ENCODE measurements around the gene NPAS3.

The NPAS3 gene

DNA sequence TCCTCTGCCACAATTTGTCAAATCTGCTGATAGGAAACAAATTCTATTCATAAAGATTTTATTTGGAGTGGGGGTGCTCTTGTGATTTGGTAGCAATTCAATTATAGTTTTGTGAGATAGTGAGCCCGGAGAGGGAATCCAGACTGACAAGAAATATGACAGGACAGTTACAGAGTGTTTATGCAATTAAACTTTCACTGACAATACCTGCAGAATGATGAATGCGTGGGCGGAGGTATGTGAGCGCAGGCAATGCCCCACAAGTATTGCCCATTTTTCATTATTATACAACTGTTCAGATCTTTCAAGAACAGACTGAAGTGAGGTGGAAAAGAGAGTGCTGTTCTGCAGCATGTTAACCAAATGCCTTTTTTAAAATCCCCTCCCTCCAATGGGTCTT is 753.2 kb downstream of the NPAS3 start:
- DNase-seq = no peak

DNA sequence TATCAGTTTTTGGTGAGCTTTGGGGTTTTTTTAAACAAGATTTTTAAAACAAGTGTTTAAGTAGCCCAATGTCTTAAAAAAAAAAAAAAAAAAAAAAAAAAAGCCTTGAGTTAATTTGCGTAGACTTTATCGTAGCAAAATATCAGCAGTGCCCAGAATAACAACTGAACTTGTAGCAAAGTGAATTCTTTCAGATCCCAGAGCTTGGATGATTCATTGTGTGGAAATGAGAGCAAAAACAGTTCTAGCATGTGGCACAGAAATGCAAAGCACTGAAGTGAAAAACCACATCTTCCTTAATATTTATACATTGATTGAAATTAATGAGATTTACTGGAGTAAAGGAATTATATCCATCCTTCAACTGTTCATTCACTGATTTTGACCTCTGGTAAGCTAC is 754.1 kb downstream of the NPAS3 start:
- no peak for DNase-seq

DNA sequence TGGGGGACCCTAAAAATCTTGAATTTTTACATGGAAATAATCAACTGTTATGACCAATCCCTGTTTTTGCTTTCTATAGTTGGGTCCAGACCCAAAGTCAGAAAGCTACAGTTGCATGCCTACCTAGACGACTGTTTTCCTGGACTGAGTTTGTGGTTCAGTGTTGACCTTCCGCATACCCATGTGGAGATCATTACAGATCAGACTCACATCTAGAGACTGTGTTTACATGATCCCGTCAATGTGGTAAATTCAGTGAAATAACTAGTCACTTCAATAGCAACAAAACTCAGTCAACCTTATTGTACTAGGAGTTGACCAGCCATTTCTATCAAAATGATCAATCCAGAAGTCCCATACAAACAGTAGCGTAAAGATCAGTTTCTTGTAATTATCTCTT is 754.6 kb downstream of the NPAS3 start:
- DNase-seq = no peak

DNA sequence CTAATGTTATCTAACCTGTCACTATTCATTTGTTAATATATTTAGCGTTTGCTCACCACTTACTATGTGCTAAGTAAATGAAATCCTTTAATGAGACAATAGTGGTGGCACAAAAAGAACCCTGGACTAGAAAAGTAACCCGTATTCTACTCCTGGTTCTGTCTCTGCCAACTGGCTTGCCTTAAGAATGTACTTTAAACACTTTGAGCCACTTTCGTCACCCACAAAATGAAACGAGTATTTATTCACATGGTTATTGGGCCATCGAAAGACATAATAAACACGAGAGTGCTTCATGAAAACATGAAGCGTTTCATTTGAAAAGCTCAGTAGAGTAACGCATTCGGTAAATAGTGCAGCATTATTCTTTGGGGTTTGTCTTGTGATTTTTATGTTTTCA is 757.5 kb downstream of the NPAS3 start:
- no peak for DNase-seq

DNA sequence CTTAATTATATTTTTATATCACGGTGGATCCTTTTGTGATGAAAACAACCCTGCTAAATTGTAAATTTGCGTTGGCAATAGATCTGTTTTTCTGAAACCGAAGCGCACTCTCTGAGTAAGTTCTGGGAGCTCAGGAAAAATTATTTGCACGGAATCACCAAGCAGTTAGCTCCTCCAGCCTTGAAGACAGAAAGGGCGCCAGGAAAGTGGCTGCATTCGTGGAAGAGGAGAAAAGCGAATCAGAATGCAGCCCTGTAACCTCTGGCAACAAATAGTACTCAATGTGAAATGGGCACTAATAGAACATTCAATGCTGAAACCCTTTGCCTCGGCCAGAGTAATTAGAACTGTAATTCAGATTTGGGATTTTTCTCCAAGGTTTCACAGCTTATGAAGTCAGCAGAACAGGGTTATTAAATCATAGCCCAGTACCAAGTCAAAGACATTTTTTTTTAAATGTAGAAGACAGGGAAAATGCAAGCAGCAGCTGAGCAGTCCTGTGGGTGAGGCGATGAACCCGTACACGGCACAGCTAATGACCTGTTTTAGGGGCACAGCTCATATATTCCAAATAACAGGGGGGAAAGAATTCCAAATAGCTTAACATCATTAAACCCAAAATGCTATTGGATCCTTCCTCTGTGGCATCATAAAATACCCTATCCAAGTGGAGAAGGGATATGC is 760.8 kb downstream of the NPAS3 start:
- no peak for DNase-seq

DNA sequence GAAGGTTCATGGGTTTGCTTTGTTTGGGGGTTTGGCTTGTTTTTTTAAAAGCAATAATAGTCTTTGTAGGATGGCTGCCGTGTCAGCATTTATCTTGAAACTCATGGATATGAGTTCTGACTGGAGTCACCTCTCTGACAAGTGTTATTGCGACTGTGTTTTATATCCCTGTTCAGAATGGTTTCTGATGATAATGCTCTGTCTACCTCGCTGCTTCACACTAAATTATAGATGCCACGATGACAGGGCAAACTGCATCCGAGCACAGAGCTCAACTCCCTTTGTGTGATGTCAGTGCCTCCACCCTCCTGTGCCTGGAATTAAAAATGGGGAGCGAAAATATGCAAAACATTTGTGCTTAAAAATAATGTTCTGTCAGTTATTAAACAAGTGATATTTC is 761.4 kb downstream of the NPAS3 start:
- DNase-seq = no peak

DNA sequence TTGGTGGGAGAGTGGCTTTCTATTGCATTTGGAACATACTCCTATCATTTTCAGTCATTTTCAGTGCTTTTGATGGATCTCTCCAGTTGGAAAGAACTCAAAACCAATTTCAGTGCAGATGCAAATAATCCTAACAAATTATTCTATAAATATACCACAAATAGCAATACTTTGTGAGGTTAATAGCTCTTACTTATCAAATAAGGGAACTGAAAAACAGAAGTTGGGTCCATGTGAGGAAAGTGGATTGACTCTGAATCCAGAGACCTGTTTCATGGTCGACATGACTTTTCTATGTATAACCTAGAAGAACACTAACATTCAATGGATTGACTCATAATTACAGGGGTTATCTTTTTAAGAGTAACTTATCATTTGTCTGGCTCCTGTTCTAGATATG is 763.6 kb downstream of the NPAS3 start:
- DNase-seq = no peak

DNA sequence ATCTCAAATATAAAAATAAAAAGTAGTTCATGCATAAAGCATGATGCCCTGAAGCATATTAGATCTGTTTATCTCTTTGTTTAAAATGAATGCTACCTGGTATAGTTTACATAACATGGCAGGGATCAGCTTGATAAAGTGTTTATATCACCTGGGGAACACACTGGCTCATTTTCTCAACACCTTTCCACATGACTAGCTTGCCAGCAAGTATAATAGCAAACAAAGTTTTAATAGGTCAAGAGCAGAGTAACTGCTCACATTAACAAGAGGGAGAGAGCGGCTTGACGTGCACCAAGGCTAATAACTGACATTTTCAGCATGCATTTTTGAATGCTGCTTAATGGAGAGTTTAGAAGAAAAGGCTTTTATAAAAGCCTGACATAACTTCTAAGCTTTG is 765.8 kb downstream of the NPAS3 start:
- no peak for DNase-seq

DNA sequence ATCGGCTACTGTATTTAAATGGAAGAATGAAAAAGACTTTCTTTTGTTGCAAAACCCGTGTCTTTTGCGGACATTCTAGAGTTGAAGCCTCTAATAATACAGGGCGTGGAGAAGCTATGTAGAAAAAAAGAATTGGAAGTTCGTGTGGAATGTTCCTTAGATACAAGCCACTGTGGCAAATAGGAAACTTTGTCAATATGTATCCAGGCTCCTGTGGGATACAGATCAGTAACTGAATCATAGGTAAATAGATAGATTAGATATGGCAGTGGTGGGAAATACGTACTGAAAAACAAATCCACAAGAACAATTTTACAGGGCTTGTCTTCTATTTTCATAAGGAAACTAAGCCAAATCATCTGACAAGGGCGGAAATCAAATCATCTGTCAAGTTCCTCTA is 766.8 kb downstream of the NPAS3 start:
- no peak for DNase-seq

DNA sequence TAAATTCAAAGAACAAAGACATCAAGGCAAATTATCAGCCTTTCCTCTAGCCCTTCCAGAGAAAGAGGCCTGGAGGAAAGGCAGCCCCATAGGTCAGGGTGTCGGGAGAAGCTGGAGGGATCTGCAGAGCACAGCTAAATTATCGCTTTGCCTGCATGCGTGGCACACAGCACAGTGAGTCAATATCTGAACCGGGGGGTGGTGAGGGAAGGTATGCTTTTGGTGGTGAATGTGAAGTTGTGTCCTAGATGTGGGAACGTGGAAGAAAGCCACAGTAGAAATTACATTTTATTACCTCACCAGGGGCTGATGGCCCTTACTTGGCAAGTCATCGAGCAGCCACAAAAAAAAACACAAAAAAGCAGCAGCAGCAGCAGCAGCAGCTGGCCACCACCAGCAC is 769.0 kb downstream of the NPAS3 start:
- DNase-seq = no peak

DNA sequence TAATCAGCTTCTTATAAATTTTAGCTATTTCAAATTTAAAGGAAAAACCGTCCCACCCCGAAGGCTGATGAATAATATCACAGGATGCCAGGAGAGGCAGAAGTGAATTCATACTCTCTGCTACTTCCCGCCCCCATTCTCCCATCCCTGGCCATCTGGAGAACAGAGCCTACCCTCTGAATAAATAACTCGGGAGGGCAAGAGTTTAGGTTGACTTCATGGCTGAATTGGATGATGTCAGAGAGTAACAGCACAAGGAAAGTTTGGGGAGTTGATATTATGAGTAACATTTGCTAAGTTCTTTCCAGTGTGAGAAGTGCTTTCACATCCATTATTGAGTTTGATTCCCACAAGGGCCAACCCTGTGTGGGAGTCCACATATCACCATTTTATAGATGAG is 770.6 kb downstream of the NPAS3 start:
- DNase-seq = no peak

DNA sequence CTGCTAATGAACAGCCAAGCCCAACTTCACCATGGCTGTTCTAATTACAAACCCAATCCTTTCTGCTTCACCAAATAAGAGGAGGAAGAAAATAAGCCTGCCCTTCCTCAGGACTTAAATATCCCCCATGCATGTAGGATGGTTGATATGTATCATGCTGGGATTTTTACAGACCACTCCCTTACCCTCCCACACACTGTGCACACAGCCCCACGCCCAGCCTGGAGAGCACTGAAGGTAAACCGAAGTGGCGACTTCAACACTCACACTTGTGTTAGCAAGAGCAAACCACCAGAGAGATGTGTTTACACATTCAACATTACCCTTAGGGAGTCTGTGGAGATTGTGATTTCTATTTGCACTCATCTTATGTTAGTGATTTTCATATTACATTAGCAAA is 771.0 kb downstream of the NPAS3 start:
- no peak for DNase-seq

DNA sequence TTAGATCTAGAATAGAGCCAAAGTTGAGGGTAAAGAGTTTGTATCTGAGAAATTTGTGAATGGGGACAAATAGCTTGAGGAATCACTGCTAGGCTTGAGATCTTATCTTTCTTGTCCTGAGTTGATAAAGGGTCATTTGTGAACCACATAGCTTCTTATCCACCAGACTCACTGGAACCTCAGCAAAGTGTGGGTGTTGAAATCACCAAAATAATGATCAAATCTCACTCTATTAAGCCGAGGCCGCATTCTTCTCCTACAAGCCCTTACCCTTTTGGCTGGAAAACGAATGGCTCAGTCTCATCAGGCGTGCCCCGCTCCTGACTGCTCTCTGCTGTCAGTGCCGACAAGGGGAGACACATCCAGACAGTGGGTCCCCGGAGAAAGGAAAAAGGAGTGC is 771.6 kb downstream of the NPAS3 start:
- no peak for DNase-seq

DNA sequence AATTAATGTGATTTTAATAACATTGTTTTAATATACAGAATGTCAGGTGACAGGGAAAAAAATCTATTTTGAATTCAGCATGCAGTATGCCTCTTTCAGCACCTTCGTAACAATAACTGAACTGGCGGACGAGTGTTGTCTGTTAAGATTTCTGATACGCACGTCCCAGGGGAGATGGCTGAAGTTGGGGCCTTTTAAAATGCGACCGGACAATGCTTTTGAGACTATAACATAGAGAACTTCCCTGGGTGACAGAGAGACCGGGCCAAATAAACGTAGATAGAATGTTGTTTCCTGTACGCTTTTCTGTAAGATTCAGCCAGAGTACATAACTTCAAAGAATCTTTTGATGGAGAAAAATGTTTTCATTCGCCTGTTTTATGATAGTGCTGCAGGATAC is 772.5 kb downstream of the NPAS3 start:
- DNase-seq = no peak

DNA sequence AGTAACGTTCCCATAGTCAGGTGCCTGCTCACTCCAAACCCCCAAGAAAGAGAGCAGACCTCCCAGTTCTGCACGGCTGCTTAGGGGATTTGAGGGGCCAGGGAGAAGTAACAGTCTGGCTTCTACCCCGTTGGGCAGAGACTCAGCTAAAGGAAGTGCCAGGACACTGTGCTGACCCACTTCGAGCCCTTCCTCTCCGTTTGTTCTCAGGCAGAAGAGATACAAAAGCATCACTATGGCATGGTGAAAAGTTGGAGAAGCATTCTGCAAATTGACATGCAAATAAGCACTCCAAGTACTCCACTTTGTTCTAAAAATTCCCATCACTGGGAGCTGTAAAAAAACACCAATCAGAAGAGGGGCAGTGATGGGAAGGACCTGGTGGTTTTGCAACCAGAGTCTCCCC is 773.1 kb downstream of the NPAS3 start:
- no peak for DNase-seq

DNA sequence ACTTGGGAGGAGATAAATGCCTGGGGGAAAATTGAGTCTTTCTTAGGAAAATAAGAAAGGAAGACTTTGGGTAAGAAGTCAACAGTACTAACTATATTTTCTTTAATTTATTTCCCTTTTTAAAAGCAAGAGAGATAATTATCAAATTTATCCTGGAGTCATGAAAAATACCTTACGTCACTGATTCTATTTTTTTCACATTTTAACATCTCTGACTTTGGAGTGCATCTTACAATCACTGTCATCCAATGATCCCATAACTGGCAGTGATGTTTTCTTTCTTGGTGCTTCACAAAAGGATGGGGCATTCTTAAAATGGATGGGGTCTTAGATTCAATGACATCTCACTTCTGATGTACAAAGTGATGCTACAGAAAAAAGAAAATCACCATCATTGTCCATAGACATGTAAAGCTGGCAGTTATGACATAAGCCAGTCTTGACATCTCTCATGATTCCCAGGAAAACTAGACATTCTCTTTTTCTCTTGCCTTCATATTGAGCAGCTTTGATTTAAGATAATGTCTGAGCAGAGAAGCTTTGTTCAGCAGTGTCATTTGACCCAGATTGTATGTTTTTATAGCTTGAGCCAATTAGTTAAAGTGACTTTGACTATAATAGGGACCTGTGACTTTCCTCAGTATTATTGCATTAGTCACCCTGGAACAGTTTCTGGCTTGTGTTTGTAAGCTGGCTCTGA is 776.0 kb downstream of the NPAS3 start:
- no peak for DNase-seq

DNA sequence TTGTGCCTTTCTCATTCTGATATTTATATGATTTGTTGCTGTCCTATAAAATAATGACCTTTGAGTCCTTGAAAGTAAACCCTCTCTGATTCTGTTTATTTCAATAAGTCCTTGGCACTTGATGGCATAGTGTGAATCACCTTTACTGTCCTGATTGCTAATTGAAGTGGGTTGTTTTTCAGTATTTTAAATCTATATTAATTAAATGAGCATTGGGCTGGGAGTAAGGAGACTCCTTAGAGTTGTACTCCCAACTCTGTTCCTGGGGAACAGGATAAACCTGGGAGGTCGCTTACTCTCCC is 776.5 kb downstream of the NPAS3 start:
- no peak for DNase-seq

DNA sequence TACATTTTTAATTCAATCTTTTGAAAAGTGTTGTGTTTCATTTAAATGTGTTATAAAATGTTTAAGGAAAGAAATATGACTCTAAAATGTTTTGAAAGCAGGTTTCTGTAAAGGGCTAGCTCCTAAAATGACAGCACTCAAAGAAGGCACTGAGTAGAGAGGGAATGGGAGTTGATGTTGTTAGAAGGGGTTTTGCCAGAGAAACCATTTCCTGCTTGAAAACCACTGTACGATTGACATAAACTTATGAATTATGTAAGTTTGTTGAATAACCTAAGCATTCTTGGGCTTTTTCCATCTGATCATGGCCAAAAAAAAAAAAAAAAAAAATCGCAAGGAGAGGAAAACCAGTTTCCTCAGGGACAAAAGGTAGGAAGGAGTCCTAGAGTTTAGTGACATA is 778.2 kb downstream of the NPAS3 start:
- DNase-seq = no peak

DNA sequence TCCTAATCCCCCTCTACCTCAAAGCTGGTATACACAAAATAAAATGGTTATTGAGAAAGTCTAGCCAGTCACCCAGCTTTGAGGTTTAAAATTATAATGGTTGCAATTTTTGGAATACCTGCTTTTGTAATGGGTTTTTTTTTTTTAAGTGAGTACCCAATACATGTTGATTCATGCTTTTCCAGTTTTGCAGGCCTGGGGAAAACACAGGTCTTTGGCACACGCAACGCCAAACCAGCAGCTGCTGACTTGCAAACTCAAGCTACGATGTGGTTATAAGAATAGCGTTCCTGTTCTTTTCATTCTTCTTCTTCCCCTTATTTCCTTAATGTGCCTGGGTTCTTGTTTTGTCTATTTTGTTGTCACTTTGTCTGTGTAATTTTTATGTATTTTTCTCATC is 779.2 kb downstream of the NPAS3 start:
- no peak for DNase-seq

DNA sequence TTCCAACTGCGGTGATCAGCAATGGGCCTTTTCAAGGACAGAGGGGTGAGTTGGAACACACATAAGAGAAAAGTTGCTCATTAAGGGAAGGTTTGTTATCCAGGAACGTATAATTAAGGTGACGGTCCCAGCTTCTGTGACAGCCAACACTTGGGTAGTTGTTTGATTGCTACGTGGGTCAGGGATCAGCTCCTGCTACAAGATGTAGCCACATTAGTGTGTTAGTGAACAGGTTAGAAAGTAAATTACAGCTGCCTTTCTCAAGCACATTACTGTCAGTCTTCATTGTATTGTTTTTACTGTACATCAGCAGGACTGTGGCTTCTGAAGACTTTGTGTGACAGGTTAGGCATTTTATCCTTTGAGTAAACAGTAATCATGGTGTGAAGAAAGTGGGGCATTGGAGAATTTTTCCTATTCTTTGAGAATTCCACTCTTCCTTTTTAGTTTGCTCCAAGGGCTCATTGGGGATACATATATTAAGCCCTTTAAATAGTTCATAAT is 781.7 kb downstream of the NPAS3 start:
- no peak for DNase-seq

DNA sequence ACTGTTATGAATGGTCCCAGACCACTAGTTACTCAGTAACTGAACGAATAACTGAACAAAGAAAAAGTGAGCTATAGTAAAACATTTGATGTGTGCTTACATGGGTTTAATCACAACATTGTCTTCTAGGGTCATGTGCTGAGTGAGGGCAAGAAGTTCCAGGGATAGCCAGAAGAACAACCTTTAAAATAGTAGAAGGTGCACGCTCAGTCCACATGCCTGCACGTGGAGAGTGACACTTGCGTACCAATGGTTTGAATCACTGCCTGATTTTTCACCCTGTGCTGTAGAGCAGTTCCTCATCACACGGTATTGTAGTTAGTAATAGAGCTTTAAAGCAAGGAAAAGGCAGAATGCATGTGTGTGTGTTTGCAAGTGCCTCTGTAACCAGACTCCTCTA is 788.0 kb downstream of the NPAS3 start:
- DNase-seq = no peak

DNA sequence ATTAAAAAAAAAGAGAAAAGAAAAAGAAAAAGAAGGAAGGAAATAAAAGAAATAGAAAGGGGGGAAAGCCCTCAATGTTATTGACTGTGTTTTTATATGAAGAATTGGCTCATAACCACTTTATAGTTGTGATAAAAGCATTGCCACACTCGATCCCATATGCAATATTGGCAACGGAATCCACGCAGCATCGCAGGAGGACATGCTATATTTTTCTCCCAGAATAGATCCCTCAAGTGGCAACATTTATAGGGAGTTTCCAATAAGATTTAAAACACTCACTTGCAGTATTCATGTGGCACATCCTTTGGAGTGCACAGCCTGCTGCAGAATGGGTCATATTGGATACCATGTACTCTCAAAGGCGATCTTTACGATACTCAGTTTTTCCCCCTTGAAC is 788.9 kb downstream of the NPAS3 start:
- no peak for DNase-seq

DNA sequence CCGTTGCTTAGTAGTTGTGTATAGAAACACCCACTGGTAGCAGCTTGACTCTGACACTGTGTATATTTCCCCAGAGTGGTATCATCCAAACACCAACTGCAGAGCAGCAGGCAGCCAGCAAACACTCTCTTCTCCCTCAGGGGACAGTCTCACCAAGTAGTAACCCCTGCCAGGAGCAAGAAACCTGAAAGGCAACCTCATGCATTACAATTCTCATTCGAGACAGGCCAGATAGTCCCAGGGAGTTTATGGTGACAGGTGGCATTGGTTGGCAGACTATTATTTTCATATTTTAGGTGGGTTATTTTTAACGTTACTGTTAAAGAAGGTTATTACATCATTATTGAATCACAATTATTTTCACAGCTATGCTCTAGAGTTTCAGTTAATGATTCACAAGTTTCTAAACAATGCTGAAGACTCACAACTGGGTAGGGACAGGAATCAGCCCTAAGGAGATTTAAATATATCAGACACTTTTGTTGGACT is 789.4 kb downstream of the NPAS3 start:
- no peak for DNase-seq

DNA sequence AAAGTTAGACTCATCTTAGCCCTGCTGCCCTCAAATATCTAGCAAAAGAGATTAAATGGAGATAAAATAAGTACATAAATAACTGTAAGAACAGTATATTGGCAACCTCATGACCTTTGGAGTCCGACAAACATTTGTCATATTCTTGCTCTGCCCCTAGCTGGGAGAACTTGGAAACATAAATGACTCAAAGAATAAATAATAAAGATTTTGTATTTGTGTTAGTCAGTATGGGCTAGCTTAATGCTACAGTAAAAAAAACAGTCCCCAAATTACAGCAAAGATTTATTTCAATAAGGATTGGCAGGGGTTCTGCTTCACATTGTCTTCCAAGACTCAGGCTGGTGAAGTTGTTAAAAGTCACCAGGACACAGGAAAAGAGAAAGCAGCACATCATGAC is 791.5 kb downstream of the NPAS3 start:
- no peak for DNase-seq

DNA sequence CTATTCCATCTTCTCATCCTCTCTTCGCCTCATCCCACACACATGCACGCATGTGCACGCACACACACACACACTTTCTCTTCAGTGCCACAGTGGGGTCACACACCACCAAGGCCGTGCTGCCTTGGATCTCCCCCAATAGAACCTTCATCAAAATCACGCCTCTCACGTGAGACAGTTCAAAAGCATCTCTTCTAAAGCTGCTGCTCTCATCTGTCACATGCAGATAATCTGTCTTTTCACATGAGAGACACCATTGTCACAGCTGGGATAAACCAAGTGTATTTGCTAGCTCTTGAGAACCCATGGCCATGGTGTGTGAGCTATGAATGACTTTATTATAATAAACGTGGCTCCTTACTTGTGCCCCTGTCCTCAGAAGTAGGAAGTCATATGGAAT is 793.5 kb downstream of the NPAS3 start:
- DNase-seq = no peak

Data from T1000 (cell line).